GM23248 (cell line): ENCODE data around the gene RSBN1L. TPM values are rescaled to one million over a fixed set of nuclear protein-coding genes. Genes with fewer than 3 reads are reported as not detected.

Experiments
- DNase-seq: peaks from one replicate; pipeline ENCODE4 v3.0.0-alpha.2; 2015
- H2AFZ ChIP-seq: fragments of 200-600 bp; sonication (generic); 2 replicates; pipeline ENCODE4 v1.6.1; 2016; ENCODE audit warnings: antibody characterized with exemption
- H3F3A ChIP-seq: fragments of 200-600 bp; sonication (generic); 2 replicates; pipeline ENCODE4 v1.6.1; 2016; ENCODE audit warnings: mild to moderate bottlenecking, antibody characterized with exemption, mixed run types; ENCODE audit not compliant: insufficient read depth
- H3K27ac ChIP-seq: fragments of 200-600 bp; sonication (generic); 2 replicates; pipeline ENCODE4 v1.5.1; 2016; ENCODE audit warnings: mild to moderate bottlenecking
- H3K27me3 ChIP-seq: fragments of 200-600 bp; sonication (generic); replicated peaks from 2 replicates; pipeline ENCODE4 v1.6.1; 2016; ENCODE audit warnings: mild to moderate bottlenecking; ENCODE audit not compliant: insufficient read depth
- H3K36me3 ChIP-seq: fragments of 200-600 bp; sonication (generic); 2 replicates; pipeline ENCODE4 v1.6.1; 2016; ENCODE audit warnings: low read depth, mild to moderate bottlenecking
- H3K4me1 ChIP-seq: fragments of 200-600 bp; sonication (generic); 2 replicates; pipeline ENCODE4 v1.6.1; 2016; ENCODE audit warnings: mild to moderate bottlenecking; ENCODE audit not compliant: insufficient read depth
- H3K4me2 ChIP-seq: fragments of 200-600 bp; sonication (generic); one replicate; pipeline ENCODE4 v1.6.1; 2016; ENCODE audit warnings: mild to moderate bottlenecking; ENCODE audit not compliant: unreplicated experiment
- H3K4me3 ChIP-seq: fragments of 200-600 bp; sonication (generic); 2 replicates; pipeline ENCODE4 v1.5.1; 2016; ENCODE audit warnings: mild to moderate bottlenecking
- H3K79me2 ChIP-seq: fragments of 200-600 bp; sonication (generic); 2 replicates; pipeline ENCODE4 v1.6.1; 2016; ENCODE audit warnings: mild to moderate bottlenecking; ENCODE audit not compliant: insufficient read depth
- H3K9ac ChIP-seq: fragments of 200-600 bp; sonication (generic); 2 replicates; pipeline ENCODE4 v1.6.1; 2016; ENCODE audit warnings: mild to moderate bottlenecking
- H3K9me2 ChIP-seq: fragments of 200-600 bp; sonication (generic); 2 replicates; pipeline ENCODE4 v1.6.1; 2016; ENCODE audit warnings: mixed run types, mild to moderate bottlenecking, moderate library complexity; ENCODE audit not compliant: insufficient read depth
- H3K9me3 ChIP-seq: fragments of 200-600 bp; sonication (generic); one replicate; pipeline ENCODE4 v1.6.1; 2017; ENCODE audit warnings: low read depth
- H4K20me1 ChIP-seq: fragments of 200-600 bp; sonication (generic); 2 replicates; pipeline ENCODE4 v1.6.0; 2016; ENCODE audit not compliant: insufficient read depth
- EZH2 ChIP-seq: fragments of 200-600 bp; sonication (generic); IDR thresholded peaks from 2 replicates; pipeline ENCODE4 v1.6.1; 2018; ENCODE audit warnings: antibody characterized with exemption, mild to moderate bottlenecking; ENCODE audit not compliant: insufficient read depth, poor library complexity, severe bottlenecking
- EZH2phosphoT487 ChIP-seq: fragments of 200-600 bp; sonication (generic); IDR thresholded peaks from 2 replicates; pipeline ENCODE4 v1.6.1; 2018; ENCODE audit warnings: antibody characterized with exemption, moderate library complexity, mild to moderate bottlenecking, low read depth; ENCODE audit not compliant: insufficient read depth
- WGBS, 2 experiments: methylation state at CpG; one replicate each; pipeline ENCODE4 v1.1.6; 2015 to 2017; ENCODE audit warnings: low lambda C conversion rate in 2 of 2, low coverage in 1 of 2; ENCODE audit errors: missing lambda C conversion rate in 2 of 2; 5-methylcytosine and 5-hydroxymethylcytosine counted together
- in situ Hi-C: fragments of 300-500 bp; cut with MboI; formaldehyde crosslinking; loops from 2 replicates; pipeline ENCODE4 v1.15.0; 2020
- polyA plus RNA-seq: library from polyadenylated mRNA; unstranded; fragments of >200 nt; fragmentation: Nextera tagmentation; extraction: Ambion mirVana; gene quantifications from 2 replicates; pipeline ENCODE4 v1.2.1, GENCODE V29; 2016
- total RNA-seq: library from RNA; depleted of rRNA; stranded (reverse); fragments of >200 nt; shearing (Covaris generic); gene quantifications from 2 replicates; pipeline ENCODE4 v1.2.3, GENCODE V29; 2014

RSBN1L gene
- total and polyA plus RNA-seq, 2 experiments from 2014 or later: 2.5 to 13.3 TPM

DNA sequence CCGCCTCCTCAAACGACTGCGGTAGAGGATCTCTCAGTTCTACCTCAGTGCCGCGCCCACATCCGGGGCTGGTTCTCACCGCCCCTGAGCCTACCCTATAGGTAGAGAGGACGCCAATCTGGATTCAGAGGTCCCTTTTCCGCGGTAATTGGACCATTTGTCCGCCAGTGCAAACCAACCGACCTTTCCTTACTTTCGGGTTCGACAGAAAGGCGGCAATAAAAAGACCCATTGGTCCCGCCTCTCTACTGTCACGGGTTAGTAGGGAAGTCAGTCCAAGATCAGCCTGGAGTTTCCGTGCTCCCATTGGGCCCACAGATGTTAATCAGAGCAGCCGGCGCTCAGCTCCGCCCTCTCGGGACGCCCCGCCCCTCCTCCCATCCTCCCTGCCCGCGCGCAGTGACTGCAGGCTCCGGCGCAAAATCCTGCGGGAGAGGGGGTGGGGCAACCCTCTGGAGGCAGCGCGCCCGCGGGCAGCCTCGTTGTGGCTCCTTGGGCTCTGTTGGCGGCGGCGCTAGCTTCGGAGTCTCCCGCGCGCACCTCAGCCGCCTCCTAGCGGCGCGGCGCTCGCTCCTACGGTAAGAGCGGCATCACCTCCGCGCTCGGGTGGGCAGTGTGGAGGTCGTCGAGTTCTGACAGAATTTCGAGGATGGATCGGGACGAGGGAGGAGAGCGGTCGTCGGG lies 102.3 kb downstream of the RSBN1L start, which contains the start of the genes PHTF2 and TMEM60:
TSS of gene PHTF2 (plus strand) at position 380 of the 684 bp plus-strand sequence.
TSS of gene TMEM60 (minus strand) at position 41 of the 684 bp plus-strand sequence. CDS start 4,061 bp downstream, outside the sequence.
- H3K27me3 ChIP-seq: no peaks in the 10 kb centered on the region
- peaks cover 34% of the 10 kb centered on the region for H3K4me1 ChIP-seq
- TF ChIP-seq EZH2 (no peak), EZH2phosphoT487 (no peak)
- H3K36me3 ChIP-seq: no peaks in the 10 kb centered on the region; the same call in 1 of the 2 replicates
- DNase-seq: peak; percentile 100
- H3K4me3 ChIP-seq: peak within 1 kb of the TSS; percentile 98
- peak within 1 kb of the TSS; percentile 83 for H3K27ac ChIP-seq
- peak within 1 kb of the TSS; percentile 96 for H2AFZ ChIP-seq
- peak within 1 kb of the TSS; percentile 91 for H3K9ac ChIP-seq
- H3F3A ChIP-seq: peaks cover 5% of the 10 kb centered on the region; the same call in 1 of the 2 replicates
- no peaks in the 10 kb centered on the region for H3K9me3 ChIP-seq
- in situ Hi-C loops: no loop called here
- H3K79me2 ChIP-seq: peaks cover 91% of the 10 kb centered on the region
- 0 to 1% methylated on average over 31 to 41 of the region's 61 CpGs for WGBS, 2 experiments
- H3K9me2 ChIP-seq: no peaks in the 10 kb centered on the region
- no peaks in the 10 kb centered on the region for H4K20me1 ChIP-seq
- H3K4me2 ChIP-seq: peak within 1 kb of the TSS; percentile 98

DNA sequence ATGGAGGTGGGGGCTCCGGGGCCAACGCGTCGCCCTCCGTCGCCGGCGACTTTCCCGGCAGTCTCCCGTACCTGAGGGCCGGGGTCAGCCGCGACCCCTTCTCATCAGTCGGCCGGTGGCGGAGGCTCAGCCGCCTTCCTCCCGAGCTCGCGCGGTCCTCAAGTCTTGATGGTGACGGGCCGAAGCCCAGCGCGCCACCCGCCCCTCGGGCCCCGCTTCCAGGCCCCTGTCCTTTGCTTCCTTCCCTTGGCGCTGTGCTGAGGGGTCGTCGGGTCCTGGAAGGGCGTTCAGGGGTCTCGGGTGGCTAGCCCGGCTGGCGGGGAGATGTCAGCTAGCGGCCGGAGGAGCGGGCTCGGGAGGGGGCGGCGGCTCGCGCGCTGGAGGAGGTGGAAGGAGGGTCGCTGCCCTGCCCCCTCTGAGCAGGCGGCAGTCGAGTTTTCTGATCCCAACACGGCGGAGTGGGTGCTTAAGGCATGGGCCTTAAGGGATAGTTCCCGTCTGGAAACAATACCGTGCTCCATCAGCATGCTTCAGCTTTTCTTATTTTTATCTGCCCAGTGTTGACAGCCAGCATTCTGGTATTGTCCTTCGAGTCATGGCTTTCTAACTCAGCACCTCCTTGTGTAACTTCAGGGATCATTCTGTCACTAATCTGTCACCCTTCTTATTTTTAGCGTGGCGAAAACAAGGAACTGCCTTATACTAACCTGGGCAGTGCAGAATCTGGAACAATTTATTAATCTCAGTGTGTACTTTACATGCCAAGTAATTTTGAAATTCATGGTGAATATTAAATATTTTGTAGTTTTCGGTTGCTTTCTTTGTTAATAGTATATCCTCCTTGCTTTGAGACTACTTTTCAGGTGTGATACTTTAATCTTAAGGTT lies 103.1 kb downstream of the RSBN1L start:
- Histone ChIP-seq H3K27me3 (no peaks in the 10 kb centered on the region), H2AFZ (peak overlapping the region; percentile 90), H3K9ac (peak overlapping the region; percentile 80), H3K79me2 (peaks cover 91% of the 10 kb centered on the region), H3K4me1 (peaks cover 38% of the 10 kb centered on the region), H3K9me2 (no peaks in the 10 kb centered on the region), H4K20me1 (no peaks in the 10 kb centered on the region), H3K36me3 (no peaks in the 10 kb centered on the region), H3K4me3 (peak overlapping the region; percentile 83), H3K4me2 (peak overlapping the region; percentile 79), H3F3A (peaks cover 5% of the 10 kb centered on the region; the same call in 1 of the 2 replicates), H3K9me3 (no peaks in the 10 kb centered on the region), H3K27ac (peak overlapping the region; percentile 56)
- in situ Hi-C loops: no loop called here
- DNase-seq: peak; percentile 62
- TF ChIP-seq EZH2phosphoT487 (no peak), EZH2 (no peak)
- 2 to 3% methylated on average over 36 to 45 of the region's 55 CpGs for WGBS, 2 experiments

DNA sequence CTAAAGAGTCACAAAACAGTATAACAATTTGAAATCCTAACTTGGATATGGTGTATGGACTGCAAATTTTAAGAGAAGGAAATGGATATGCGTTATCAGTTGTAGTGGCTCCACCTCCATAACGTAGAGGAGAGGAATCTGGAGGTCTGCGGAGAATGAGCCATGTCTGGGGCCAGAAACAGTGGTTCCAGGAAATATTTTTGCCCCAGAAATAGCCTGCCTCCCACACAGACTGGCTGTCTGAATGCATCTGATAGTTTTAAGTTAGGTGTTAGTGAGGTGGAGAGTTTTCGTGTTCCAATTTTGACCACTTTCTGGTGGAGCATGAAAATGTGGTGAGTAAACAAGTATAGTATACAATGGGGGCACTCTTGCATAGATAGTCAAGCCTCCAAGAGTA lies 103.9 kb downstream of the RSBN1L start:
- Histone ChIP-seq H4K20me1 (no peaks in the 10 kb centered on the region), H3K79me2 (peaks cover 91% of the 10 kb centered on the region), H3K27ac (0 out of 2 replicates have a peak overlapping the region, but pooled peaks have one; percentile 56), H3K36me3 (no peaks in the 10 kb centered on the region), H3K27me3 (no peaks in the 10 kb centered on the region), H3K9me3 (no peaks in the 10 kb centered on the region), H3F3A (peaks cover 5% of the 10 kb centered on the region; the same call in 1 of the 2 replicates), H2AFZ (peak overlapping the region; percentile 90; the same call in 1 of the 2 replicates), H3K9me2 (no peaks in the 10 kb centered on the region), H3K4me2 (peak overlapping the region; percentile 79), H3K4me1 (peaks cover 38% of the 10 kb centered on the region), H3K4me3 (peak overlapping the region; percentile 83), H3K9ac (peak overlapping the region; percentile 80)
- in situ Hi-C loops: no loop called here
- TF ChIP-seq EZH2 (no peak), EZH2phosphoT487 (no peak)
- peak; percentile 21 for DNase-seq
- WGBS, 2 experiments: 71 to 77% methylated on average over 4 of the region's 4 CpGs

DNA sequence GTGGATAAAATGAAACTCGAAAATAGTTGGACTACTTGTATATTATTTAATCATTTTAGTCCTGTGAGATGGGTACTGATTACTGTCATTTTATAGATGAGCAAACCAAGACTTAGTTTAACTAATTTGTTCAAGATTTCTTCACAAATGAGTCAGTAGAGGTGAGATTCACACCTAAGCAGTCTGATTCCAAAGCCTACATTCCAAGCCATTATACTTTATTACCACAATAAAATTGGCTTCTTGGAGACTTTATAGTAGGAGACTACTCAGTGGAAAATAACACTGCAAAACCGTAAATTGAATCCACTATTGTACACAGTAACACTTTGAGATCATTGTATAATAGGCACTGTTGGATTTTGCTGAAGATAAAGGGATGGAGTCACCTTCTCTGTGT lies 104.5 kb downstream of the RSBN1L start:
- Histone ChIP-seq H3K9ac (no peak overlapping the region), H3K9me3 (no peaks in the 10 kb centered on the region), H3K36me3 (no peaks in the 10 kb centered on the region), H3K4me2 (peak overlapping the region; percentile 79), H3K4me1 (peaks cover 38% of the 10 kb centered on the region), H3K4me3 (no peak overlapping the region), H3K79me2 (peaks cover 91% of the 10 kb centered on the region), H3K9me2 (no peaks in the 10 kb centered on the region), H3K27me3 (no peaks in the 10 kb centered on the region), H3K27ac (no peak overlapping the region), H2AFZ (no peak overlapping the region), H4K20me1 (no peaks in the 10 kb centered on the region), H3F3A (peaks cover 5% of the 10 kb centered on the region; the same call in 1 of the 2 replicates)
- TF ChIP-seq EZH2 (no peak), EZH2phosphoT487 (no peak)
- no peak for DNase-seq
- 96 to 99% methylated on average over 2 of the region's 2 CpGs for WGBS, 2 experiments
- in situ Hi-C loops: no loop called here
